Colonic mucosa (tissue), 4 donors: ENCODE results near the gene MINPP1. TPM values are rescaled to one million over a fixed set of nuclear protein-coding genes. Genes with fewer than 3 reads are reported as not detected.

Source experiments
- DNase-seq: peaks from one replicate; pipeline ENCODE4 v3.0.0-alpha.2; 2020
- H3K27ac ChIP-seq: fragments of 200-600 bp; one replicate; pipeline ENCODE4 v1.8.0; 2021
- H3K27me3 ChIP-seq: fragments of 200-600 bp; one replicate; pipeline ENCODE4 v1.8.0; 2021
- H3K36me3 ChIP-seq: fragments of 200-600 bp; one replicate; pipeline ENCODE4 v1.8.0; 2021
- H3K4me1 ChIP-seq: fragments of 200-600 bp; one replicate; pipeline ENCODE4 v1.8.0; 2021; ENCODE audit warnings: mild to moderate bottlenecking
- H3K4me3 ChIP-seq: fragments of 200-600 bp; one replicate; pipeline ENCODE4 v1.8.0; 2021
- H3K9ac ChIP-seq, 2 donors: one replicate each; pipeline ENCODE4 v1.7.0; 2013; ENCODE audit warnings: control low read depth in 2 of 2, low read depth in 2 of 2, low read length in 2 of 2
- H3K9me3 ChIP-seq: fragments of 200-600 bp; one replicate; pipeline ENCODE4 v1.8.0; 2021
- CTCF ChIP-seq: fragments of 200-600 bp; IDR thresholded peaks from one replicate; pipeline ENCODE4 v1.8.0; 2022; ENCODE audit warnings: antibody characterized with exemption, mild to moderate bottlenecking
- intact Hi-C: fragments of 100-400 bp; cut with DNase I; formaldehyde crosslinking; loops from one replicate; pipeline ENCODE4 v1.14.1; 2022
- total RNA-seq, 2 donors: library from RNA; stranded (reverse); fragmentation: NEBNext Ultra II Directional in 1 of 2; extraction: Animal tissue kit (Norgen Biotek cat#: 25700) in 1 of 2; gene quantifications; one replicate each; pipeline ENCODE4 v1.2.1, GENCODE V29; 2021
- donor health status: healthy.
- donor health status: DM: no; HTN: no; CAD: no.
- donor health status: DM: no; HTN: no; CAD: no.

MINPP1 gene
- total RNA-seq, 2 donors from 2014 or later, result 19.7 to 24.0 TPM

GRCh38 chr10:87506956-87507355 is 2.3 kb downstream of the MINPP1 start:
- intact Hi-C loops, result no loop called here
- H3K9ac ChIP-seq, result peak overlapping the region in 1 of 2 donors; percentile 34
- H3K4me1 ChIP-seq, result no peaks in the 10 kb centered on the region
- no peaks in the 10 kb centered on the region for H3K9me3 ChIP-seq
- H3K27ac ChIP-seq, result no peak overlapping the region
- H3K27me3 ChIP-seq, result no peaks in the 10 kb centered on the region
- no peaks in the 10 kb centered on the region for H3K36me3 ChIP-seq
- no peak for DNase-seq
- no peak overlapping the region for H3K4me3 ChIP-seq
- no peak for TF ChIP-seq CTCF

GRCh38 chr10:87507879-87508483 is 3.3 kb downstream of the MINPP1 start:
- no peak for DNase-seq
- intact Hi-C loops, result no loop called here
- Histone ChIP-seq H3K4me1 (no peaks in the 10 kb centered on the region), H3K36me3 (no peaks in the 10 kb centered on the region), H3K9me3 (no peaks in the 10 kb centered on the region), H3K27ac (no peak overlapping the region), H3K9ac (no peak overlapping the region), H3K4me3 (no peak overlapping the region), H3K27me3 (no peaks in the 10 kb centered on the region)
- TF ChIP-seq CTCF, result no peak

- H3K36me3 ChIP-seq, result no peaks in the 10 kb centered on the region
- intact Hi-C loops, result no loop called here
Measured at GRCh38 chr10:87508837-87509236, 4.1 kb downstream of the MINPP1 start.

GRCh38 chr10:87510025-87510424 is 5.3 kb downstream of the MINPP1 start:
- H3K4me1 ChIP-seq, result no peaks in the 10 kb centered on the region
- H3K27me3 ChIP-seq, result no peaks in the 10 kb centered on the region
- intact Hi-C loops, result no loop called here
- H3K36me3 ChIP-seq, result no peaks in the 10 kb centered on the region
- no peak overlapping the region for H3K9ac ChIP-seq
- no peak overlapping the region for H3K4me3 ChIP-seq
- no peak for TF ChIP-seq CTCF
- H3K9me3 ChIP-seq, result no peaks in the 10 kb centered on the region
- H3K27ac ChIP-seq, result no peak overlapping the region
- no peak for DNase-seq

More at GRCh38 chr10:87508837-87509236, 4.1 kb downstream of the MINPP1 start:
- TF ChIP-seq CTCF, result no peak
- DNase-seq, result no peak
- no peak overlapping the region for H3K9ac ChIP-seq
- H3K9me3 ChIP-seq, result no peaks in the 10 kb centered on the region
- no peaks in the 10 kb centered on the region for H3K27me3 ChIP-seq
- no peak overlapping the region for H3K4me3 ChIP-seq
- no peaks in the 10 kb centered on the region for H3K4me1 ChIP-seq
- H3K27ac ChIP-seq, result no peak overlapping the region

- Histone ChIP-seq H3K4me3 (no peak overlapping the region), H3K27me3 (no peaks in the 10 kb centered on the region), H3K9ac (no peak overlapping the region), H3K36me3 (no peaks in the 10 kb centered on the region), H3K9me3 (no peaks in the 10 kb centered on the region), H3K4me1 (no peaks in the 10 kb centered on the region), H3K27ac (no peak overlapping the region)
- no peak for TF ChIP-seq CTCF
- no peak for DNase-seq
- intact Hi-C loops, result no loop called here
Measured at GRCh38 chr10:87511526-87511925, 6.8 kb downstream of the MINPP1 start.
